ENCODE results near the gene NFX1.
"Not testable (repeated sequence)": the region's sequence is repeated elsewhere in the genome, so short reads cannot be mapped to it uniquely, and the experiment has no call there.

DNA sequence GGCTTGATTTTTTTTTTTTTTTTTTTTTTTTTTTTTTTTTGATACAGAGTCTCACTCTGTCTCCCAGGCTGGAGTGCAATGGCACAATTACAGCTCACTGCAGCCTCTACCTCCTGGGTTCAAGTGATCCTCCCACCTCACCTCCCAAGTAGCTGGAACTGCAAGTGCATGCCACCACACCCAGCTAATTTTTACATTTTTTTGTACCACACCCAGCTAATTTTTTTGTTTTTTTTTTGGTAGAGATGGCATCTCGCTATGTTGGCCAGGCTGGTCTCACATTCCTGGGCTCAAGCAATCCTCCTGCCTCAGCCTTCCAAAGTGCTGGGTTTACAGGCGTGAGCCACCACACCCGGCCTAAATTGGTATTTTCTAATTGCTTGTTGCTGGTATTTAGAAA is 68.3 kb downstream of the NFX1 start:
- TF ChIP-seq, protein P1, sequence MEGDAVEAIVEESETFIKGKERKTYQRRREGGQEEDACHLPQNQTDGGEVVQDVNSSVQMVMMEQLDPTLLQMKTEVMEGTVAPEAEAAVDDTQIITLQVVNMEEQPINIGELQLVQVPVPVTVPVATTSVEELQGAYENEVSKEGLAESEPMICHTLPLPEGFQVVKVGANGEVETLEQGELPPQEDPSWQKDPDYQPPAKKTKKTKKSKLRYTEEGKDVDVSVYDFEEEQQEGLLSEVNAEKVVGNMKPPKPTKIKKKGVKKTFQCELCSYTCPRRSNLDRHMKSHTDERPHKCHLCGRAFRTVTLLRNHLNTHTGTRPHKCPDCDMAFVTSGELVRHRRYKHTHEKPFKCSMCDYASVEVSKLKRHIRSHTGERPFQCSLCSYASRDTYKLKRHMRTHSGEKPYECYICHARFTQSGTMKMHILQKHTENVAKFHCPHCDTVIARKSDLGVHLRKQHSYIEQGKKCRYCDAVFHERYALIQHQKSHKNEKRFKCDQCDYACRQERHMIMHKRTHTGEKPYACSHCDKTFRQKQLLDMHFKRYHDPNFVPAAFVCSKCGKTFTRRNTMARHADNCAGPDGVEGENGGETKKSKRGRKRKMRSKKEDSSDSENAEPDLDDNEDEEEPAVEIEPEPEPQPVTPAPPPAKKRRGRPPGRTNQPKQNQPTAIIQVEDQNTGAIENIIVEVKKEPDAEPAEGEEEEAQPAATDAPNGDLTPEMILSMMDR (IDR thresholded peaks at IDR 0.05) = not testable (repeated sequence)
- not testable (repeated sequence) for TF ChIP-seq POLR2A (IDR thresholded peaks at IDR 0.05)

All from vagina (tissue), 2 donors.